SK-N-SH treated with all-trans-retinoic acid at 6 μM for 48 hours (cell line): ENCODE data around the gene TIAM2.

ENCODE experiments used
- ARNTL ChIP-seq: fragments of 450-650 bp; formaldehyde crosslinking; IDR thresholded peaks from 2 replicates; pipeline ENCODE4 v1.5.0; 2020; ENCODE audit warnings: low read depth, mild to moderate bottlenecking, moderate library complexity, borderline replicate concordance
- ESRRG ChIP-seq: fragments of 250-450 bp; sonication (Bioruptor Pico); IDR thresholded peaks from 2 replicates; pipeline ENCODE4 v1.6.1; 2021; ENCODE audit warnings: mild to moderate bottlenecking
- GLIS3 ChIP-seq: fragments of 250-450 bp; sonication (Bioruptor Pico); IDR thresholded peaks from 2 replicates; pipeline ENCODE4 v1.5.0; 2020; ENCODE audit warnings: mild to moderate bottlenecking, moderate library complexity
- OSR1 ChIP-seq: fragments of 250-450 bp; sonication (Bioruptor Pico); IDR thresholded peaks from 2 replicates; pipeline ENCODE4 v1.8.0; 2022; ENCODE audit warnings: moderate library complexity, mild to moderate bottlenecking, inconsistent platforms
- RARB ChIP-seq: fragments of 250-450 bp; sonication (Bioruptor Pico); IDR thresholded peaks from 2 replicates; pipeline ENCODE4 v1.8.0; 2021; ENCODE audit warnings: mild to moderate bottlenecking, moderate library complexity
- TOX ChIP-seq: fragments of 250-450 bp; sonication (Bioruptor Pico); IDR thresholded peaks from 2 replicates; pipeline ENCODE4 v1.8.0; 2021; ENCODE audit warnings: mild to moderate bottlenecking, moderate library complexity, borderline replicate concordance
- ZFP3 ChIP-seq: fragments of 250-450 bp; sonication (Bioruptor Pico); IDR thresholded peaks from 2 replicates; pipeline ENCODE4 v1.5.0; 2020; ENCODE audit warnings: mild to moderate bottlenecking, moderate library complexity
- ZFP30 ChIP-seq: fragments of 450-650 bp; formaldehyde crosslinking; IDR thresholded peaks from 2 replicates; pipeline ENCODE4 v1.5.0; 2022; ENCODE audit warnings: mild to moderate bottlenecking, moderate library complexity
- ZNF8 ChIP-seq: fragments of 450-650 bp; formaldehyde crosslinking; IDR thresholded peaks from 2 replicates; pipeline ENCODE4 v1.5.0; 2020; ENCODE audit warnings: mild to moderate bottlenecking, moderate library complexity
- TF ChIP-seq, protein P1 (sequence below): fragments of 250-450 bp; sonication (Bioruptor Pico); IDR thresholded peaks from 2 replicates; pipeline ENCODE4 v1.5.1; 2020; ENCODE audit warnings: low read depth, mild to moderate bottlenecking, moderate library complexity
- TF ChIP-seq, protein P2 (sequence below): fragments of 250-450 bp; sonication (Bioruptor Pico); IDR thresholded peaks from 2 replicates; pipeline ENCODE4 v1.5.1; 2021; ENCODE audit warnings: mild to moderate bottlenecking, moderate library complexity
- TF ChIP-seq, protein P3 (sequence below): fragments of 250-450 bp; sonication (Bioruptor Pico); IDR thresholded peaks from 2 replicates; pipeline ENCODE4 v1.5.0; 2020; ENCODE audit warnings: mild to moderate bottlenecking, moderate library complexity
- TF ChIP-seq, protein P4 (sequence below): fragments of 250-450 bp; sonication (Bioruptor Pico); IDR thresholded peaks from 2 replicates; pipeline ENCODE4 v1.8.0; 2020; ENCODE audit warnings: mild to moderate bottlenecking, moderate library complexity, borderline replicate concordance

DNA sequence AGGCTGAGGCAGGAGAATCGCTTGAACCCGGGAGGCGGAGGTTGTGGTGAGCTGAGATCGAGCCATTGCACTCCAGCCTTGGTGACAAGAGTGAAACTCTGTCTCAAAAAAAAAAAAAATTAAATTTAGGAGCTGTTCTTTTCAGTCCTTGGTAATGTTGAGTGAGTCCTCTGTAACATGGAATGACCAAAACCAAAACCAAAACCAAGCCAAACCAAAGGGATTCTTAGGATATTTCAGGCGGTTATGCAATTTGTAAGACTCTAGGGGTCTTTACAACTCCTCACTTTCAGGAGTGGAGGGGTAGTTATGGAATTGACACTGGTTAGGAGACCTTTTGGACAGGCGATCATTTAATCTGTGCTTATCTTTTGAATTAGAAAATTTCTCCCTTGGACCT is 15.8 kb downstream of the TIAM2 start:
- TF ChIP-seq ZFP30 (CRISPR knock-in tag) (no peak), TOX (CRISPR knock-in tag) (no peak), RARB (no peak), ZFP3 (CRISPR knock-in tag) (no peak), ARNTL (CRISPR knock-in tag) (no peak), ZNF8 (no peak), GLIS3 (no peak), OSR1 (CRISPR knock-in tag) (no peak), ESRRG (CRISPR knock-in tag) (no peak)
- TF ChIP-seq, protein P1, sequence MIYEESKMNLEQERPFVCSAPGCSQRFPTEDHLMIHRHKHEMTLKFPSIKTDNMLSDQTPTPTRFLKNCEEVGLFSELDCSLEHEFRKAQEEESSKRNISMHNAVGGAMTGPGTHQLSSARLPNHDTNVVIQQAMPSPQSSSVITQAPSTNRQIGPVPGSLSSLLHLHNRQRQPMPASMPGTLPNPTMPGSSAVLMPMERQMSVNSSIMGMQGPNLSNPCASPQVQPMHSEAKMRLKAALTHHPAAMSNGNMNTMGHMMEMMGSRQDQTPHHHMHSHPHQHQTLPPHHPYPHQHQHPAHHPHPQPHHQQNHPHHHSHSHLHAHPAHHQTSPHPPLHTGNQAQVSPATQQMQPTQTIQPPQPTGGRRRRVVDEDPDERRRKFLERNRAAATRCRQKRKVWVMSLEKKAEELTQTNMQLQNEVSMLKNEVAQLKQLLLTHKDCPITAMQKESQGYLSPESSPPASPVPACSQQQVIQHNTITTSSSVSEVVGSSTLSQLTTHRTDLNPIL (CRISPR knock-in tag) = no peak
- TF ChIP-seq, protein P2, sequence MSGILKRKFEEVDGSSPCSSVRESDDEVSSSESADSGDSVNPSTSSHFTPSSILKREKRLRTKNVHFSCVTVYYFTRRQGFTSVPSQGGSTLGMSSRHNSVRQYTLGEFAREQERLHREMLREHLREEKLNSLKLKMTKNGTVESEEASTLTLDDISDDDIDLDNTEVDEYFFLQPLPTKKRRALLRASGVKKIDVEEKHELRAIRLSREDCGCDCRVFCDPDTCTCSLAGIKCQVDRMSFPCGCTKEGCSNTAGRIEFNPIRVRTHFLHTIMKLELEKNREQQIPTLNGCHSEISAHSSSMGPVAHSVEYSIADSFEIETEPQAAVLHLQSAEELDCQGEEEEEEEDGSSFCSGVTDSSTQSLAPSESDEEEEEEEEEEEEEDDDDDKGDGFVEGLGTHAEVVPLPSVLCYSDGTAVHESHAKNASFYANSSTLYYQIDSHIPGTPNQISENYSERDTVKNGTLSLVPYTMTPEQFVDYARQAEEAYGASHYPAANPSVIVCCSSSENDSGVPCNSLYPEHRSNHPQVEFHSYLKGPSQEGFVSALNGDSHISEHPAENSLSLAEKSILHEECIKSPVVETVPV (CRISPR knock-in tag) = no peak
- TF ChIP-seq, protein P3, sequence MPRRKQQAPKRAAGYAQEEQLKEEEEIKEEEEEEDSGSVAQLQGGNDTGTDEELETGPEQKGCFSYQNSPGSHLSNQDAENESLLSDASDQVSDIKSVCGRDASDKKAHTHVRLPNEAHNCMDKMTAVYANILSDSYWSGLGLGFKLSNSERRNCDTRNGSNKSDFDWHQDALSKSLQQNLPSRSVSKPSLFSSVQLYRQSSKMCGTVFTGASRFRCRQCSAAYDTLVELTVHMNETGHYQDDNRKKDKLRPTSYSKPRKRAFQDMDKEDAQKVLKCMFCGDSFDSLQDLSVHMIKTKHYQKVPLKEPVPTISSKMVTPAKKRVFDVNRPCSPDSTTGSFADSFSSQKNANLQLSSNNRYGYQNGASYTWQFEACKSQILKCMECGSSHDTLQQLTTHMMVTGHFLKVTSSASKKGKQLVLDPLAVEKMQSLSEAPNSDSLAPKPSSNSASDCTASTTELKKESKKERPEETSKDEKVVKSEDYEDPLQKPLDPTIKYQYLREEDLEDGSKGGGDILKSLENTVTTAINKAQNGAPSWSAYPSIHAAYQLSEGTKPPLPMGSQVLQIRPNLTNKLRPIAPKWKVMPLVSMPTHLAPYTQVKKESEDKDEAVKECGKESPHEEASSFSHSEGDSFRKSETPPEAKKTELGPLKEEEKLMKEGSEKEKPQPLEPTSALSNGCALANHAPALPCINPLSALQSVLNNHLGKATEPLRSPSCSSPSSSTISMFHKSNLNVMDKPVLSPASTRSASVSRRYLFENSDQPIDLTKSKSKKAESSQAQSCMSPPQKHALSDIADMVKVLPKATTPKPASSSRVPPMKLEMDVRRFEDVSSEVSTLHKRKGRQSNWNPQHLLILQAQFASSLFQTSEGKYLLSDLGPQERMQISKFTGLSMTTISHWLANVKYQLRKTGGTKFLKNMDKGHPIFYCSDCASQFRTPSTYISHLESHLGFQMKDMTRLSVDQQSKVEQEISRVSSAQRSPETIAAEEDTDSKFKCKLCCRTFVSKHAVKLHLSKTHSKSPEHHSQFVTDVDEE (CRISPR knock-in tag) = no peak
- TF ChIP-seq, protein P4, sequence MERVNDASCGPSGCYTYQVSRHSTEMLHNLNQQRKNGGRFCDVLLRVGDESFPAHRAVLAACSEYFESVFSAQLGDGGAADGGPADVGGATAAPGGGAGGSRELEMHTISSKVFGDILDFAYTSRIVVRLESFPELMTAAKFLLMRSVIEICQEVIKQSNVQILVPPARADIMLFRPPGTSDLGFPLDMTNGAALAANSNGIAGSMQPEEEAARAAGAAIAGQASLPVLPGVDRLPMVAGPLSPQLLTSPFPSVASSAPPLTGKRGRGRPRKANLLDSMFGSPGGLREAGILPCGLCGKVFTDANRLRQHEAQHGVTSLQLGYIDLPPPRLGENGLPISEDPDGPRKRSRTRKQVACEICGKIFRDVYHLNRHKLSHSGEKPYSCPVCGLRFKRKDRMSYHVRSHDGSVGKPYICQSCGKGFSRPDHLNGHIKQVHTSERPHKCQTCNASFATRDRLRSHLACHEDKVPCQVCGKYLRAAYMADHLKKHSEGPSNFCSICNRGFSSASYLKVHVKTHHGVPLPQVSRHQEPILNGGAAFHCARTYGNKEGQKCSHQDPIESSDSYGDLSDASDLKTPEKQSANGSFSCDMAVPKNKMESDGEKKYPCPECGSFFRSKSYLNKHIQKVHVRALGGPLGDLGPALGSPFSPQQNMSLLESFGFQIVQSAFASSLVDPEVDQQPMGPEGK (CRISPR knock-in tag) = no peak
